Omental fat pad (tissue), 4 donors: ENCODE measurements around the gene CSNK2A1. TPM values are rescaled to one million over a fixed set of nuclear protein-coding genes. Genes with fewer than 3 reads are reported as not detected.

Source experiments
- ATAC-seq: fragments of 150-250 bp; one replicate; pipeline ENCODE4 v1.9.1; 2016; ENCODE audit warnings: mild to moderate bottlenecking, moderate library complexity; ENCODE audit not compliant: low FRiP score
- DNase-seq: peaks from one replicate; pipeline ENCODE4 v3.0.0-alpha.2; 2019; ENCODE audit warnings: low spot score
- total RNA-seq, 4 donors: library from RNA; depleted of rRNA; stranded (reverse); fragments of >200 nt; gene quantifications; one replicate each; pipeline ENCODE4 v1.1.0, GENCODE V29; 2016
- TF ChIP-seq, protein P1 (sequence below), 3 donors: fragments of 450-650 bp; IDR thresholded peaks; one replicate each; pipeline ENCODE4 v1.5.1; 2016 to 2017; ENCODE audit warnings: antibody characterized with exemption in 3 of 3, mild to moderate bottlenecking in 3 of 3, moderate library complexity in 2 of 3

Gene CSNK2A1
- total RNA-seq, 4 donors from 2014 or later: 67.3 to 94.8 (median 84.7) TPM

DNA sequence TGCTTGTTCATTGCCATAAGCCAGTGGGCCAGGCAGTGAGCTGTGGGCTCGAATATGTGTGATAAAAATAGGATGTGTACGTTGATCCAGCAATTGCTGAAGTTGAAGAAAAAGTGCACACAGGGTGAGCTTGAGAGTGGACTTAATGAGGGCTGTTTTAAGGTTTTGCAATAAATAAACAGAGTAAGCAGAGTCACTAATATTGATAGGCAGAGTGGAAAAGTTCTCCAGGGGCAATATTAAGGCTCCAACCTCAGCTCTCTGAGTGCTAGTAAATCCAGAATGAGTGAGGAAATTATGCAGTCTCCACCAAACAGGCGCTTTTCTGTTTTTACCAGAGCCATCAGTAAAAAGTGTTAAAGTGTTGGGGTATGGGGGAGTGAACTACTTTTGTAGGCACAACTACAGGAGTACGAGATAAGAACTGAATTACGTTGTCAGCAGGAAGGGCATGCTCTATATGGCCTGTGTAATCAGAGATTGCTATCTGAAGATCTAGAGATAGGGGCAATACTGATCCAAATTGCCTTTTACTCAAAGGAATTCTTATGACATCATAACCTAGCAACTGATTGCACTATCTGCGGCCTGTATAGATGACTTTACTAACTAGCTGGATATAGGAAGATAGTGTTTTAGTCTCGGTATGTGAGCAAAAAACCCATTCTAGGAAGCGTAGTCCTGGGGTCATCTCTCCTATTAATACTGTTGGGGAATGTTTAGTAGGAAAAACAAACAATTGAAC, 73.7 kb downstream of the CSNK2A1 start:
- TF ChIP-seq, protein P1, sequence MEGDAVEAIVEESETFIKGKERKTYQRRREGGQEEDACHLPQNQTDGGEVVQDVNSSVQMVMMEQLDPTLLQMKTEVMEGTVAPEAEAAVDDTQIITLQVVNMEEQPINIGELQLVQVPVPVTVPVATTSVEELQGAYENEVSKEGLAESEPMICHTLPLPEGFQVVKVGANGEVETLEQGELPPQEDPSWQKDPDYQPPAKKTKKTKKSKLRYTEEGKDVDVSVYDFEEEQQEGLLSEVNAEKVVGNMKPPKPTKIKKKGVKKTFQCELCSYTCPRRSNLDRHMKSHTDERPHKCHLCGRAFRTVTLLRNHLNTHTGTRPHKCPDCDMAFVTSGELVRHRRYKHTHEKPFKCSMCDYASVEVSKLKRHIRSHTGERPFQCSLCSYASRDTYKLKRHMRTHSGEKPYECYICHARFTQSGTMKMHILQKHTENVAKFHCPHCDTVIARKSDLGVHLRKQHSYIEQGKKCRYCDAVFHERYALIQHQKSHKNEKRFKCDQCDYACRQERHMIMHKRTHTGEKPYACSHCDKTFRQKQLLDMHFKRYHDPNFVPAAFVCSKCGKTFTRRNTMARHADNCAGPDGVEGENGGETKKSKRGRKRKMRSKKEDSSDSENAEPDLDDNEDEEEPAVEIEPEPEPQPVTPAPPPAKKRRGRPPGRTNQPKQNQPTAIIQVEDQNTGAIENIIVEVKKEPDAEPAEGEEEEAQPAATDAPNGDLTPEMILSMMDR (IDR thresholded peaks at IDR 0.05): no peak
- DNase-seq (no peak), ATAC-seq (no peak)

DNA sequence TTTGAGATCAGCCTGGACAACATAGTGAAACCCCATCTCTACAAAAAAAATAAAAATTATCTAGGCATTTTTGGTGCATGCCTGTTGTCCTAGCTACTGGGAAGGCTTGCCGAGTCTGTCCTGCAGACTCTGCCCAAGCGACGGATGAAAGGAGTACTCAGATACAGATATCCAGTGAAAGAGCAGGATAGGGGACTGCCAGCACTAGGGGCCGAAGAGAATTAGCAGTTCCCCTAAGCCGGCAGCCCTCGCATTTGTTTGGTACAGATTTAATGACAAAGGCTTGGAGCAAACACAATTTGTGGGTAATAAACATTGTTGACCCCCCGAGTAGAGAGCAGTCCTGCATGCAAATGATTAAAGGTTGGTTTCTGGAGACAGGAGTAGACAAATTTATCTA, 75.8 kb downstream of the CSNK2A1 start:
- TF ChIP-seq, protein P1 (IDR thresholded peaks at IDR 0.05): no peak
- ATAC-seq (no peak), DNase-seq (no peak)

DNA sequence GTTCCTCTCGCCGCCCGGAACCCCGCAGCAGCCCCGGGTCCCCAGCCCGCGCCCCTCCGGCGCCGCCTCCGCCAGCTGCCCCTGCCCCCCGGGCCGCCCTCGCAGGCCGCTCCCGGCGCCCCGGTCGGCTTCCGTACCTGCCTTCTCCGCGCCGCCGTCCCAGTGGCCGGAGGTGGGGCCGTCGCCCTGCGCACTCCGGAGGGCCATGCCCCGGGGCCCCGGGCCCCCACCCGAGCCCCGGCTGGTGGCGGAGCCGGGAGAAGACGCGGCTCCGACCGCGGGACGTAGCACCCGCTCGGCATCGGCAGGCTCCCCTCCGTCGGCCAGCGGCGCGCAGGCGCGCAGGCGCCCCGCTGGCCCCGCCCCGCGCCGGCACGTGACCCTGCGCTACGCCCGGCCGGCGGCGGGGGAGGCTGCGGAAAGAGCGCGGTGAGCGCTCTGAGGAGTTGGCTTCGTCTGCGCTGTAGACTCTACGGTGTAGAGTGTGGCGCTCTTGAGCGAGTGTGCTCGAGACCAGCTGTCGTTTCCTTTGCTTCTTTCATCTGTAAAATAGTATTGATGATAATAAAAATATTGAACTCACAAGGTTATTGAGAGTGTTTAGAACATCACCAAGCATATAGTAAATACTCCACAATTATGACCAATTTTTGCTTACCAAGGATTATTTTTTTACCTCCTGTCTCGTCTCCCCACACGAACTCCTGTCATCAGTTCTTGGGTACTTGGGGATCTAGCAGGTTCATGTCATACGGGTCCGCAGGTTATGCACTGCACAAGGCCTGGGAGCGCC, 81.2 kb downstream of the CSNK2A1 start, which contains the start of gene TBC1D20:
TBC1D20 (minus strand) TSS at position 335 of the 793 bp plus-strand sequence; CDS start at position 207, 128 bp downstream.
- ATAC-seq: peak; percentile 98
- peak; percentile 33 for DNase-seq
- TF ChIP-seq, protein P1 (IDR thresholded peaks at IDR 0.05): no peak

DNA sequence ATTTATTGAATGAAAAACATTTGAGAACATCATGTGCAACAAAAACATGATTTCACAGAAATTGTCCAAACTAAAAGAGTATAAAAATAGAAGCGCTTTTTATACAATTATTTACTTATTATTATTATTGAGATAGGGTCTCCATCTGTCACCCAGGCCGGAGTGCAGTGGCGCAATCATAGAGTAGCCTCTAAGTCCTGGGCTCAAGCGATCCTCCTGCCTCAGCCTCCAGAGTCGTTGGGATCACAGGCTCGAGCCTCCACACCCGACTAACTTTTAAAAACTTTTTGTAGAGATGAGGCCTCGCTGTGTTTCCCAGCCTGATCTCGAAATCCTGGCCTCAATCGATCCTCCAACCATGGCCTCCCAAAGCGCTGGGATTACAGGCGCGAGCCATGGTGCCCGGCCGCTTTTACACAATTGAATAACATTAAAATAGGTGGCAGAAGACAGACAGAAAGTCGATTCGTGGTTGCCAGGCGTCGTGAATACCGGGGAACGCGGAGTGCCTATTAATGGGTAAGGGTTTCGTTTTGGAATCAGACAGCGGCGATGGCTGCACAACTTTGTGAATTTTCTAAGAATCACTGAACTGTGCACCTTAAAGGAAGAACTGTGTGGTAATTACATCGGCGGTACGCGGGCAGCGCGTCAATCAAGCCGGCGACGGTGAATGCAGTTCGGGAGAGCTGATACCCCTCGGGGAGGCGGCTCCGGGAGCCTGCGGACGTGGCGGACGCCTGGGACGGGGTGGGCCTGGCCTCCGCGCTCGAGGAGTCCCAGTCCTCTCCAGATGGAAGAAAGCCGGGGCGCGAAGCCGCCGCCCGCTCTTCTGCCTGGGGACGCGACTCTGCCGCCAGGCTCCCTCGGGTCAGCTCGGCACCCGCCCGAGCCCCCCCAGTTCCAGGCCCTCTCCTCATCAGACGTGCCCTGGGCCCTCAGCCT, 82.1 kb downstream of the CSNK2A1 start:
- TF ChIP-seq, protein P1 (IDR thresholded peaks at IDR 0.05): no peak
- peak; percentile 64 for ATAC-seq

DNA sequence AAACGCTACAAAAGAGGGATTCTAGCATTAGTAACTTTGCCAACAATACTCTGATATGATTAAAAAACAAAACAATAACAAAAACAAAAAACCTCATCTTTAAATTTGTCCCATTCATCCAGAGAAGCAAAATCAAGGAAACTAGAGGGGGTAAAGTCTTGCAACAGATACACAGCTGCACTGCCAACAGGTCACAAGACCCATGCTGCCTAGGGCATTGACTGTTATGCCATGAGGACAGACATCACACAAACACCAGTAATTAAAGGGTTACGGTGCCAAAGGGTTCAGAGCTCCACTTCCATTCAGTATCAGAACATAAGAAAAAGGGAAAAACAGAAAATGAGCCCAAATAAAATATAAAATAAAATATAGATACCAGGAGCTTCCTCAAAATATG, 82.9 kb downstream of the CSNK2A1 start:
- TF ChIP-seq, protein P1 (IDR thresholded peaks at IDR 0.05): no peak
- ATAC-seq: no peak
- DNase-seq: no peak

More for the DNA sequence above, 82.1 kb downstream of the CSNK2A1 start:
- no peak for DNase-seq

DNA sequence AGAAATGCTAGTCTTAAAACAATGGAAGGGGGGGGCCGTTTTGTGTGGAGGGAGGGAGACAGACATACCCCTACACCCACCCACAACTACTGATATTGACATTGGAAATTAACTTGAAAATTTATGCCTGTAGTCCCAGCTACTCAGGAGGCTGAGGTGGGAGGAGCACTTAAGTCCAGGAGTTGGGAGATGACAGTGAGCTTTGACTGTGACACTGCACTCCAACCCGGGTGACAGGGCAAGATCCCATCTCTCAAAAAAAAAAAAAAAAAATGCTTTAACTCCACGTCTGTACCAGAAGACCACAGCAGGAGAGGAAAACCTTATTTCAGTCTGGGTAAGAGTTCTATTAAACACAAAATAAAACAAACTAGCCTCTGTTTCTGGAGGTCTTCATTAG, 83.4 kb downstream of the CSNK2A1 start:
- ATAC-seq (no peak), DNase-seq (no peak)
- TF ChIP-seq, protein P1 (IDR thresholded peaks at IDR 0.05): no peak
